ENCODE results near the gene MSH6.

DNA sequence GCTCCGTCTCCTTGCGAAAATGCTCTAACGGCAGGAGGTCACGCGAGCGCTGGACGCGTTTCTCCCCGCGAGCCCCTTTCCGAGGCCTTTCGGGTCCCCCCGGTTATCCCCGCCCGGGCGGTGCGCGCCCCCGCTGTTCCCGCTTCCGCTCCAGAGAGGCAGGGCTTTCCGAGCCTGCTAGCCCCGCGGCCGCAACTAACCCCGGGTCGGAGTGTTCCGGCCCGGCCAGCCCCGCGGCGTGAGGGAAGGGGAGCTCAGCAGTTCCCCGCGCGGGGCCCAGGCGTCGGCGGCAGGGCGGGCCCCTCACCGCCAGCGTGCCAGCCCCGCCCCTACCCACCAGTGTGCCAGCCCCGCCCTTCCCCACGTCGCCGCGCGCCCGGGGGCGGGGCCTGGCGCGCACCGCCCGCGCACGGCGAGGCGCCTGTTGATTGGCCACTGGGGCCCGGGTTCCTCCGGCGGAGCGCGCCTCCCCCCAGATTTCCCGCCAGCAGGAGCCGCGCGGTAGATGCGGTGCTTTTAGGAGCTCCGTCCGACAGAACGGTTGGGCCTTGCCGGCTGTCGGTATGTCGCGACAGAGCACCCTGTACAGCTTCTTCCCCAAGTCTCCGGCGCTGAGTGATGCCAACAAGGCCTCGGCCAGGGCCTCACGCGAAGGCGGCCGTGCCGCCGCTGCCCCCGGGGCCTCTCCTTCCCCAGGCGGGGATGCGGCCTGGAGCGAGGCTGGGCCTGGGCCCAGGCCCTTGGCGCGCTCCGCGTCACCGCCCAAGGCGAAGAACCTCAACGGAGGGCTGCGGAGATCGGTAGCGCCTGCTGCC, at the start of gene MSH6:
- TF ChIP-seq, protein P1, sequence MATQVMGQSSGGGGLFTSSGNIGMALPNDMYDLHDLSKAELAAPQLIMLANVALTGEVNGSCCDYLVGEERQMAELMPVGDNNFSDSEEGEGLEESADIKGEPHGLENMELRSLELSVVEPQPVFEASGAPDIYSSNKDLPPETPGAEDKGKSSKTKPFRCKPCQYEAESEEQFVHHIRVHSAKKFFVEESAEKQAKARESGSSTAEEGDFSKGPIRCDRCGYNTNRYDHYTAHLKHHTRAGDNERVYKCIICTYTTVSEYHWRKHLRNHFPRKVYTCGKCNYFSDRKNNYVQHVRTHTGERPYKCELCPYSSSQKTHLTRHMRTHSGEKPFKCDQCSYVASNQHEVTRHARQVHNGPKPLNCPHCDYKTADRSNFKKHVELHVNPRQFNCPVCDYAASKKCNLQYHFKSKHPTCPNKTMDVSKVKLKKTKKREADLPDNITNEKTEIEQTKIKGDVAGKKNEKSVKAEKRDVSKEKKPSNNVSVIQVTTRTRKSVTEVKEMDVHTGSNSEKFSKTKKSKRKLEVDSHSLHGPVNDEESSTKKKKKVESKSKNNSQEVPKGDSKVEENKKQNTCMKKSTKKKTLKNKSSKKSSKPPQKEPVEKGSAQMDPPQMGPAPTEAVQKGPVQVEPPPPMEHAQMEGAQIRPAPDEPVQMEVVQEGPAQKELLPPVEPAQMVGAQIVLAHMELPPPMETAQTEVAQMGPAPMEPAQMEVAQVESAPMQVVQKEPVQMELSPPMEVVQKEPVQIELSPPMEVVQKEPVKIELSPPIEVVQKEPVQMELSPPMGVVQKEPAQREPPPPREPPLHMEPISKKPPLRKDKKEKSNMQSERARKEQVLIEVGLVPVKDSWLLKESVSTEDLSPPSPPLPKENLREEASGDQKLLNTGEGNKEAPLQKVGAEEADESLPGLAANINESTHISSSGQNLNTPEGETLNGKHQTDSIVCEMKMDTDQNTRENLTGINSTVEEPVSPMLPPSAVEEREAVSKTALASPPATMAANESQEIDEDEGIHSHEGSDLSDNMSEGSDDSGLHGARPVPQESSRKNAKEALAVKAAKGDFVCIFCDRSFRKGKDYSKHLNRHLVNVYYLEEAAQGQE (IDR thresholded peaks at IDR 0.05; ENCODE audit: insufficient read depth in 1 of 2, low read depth in 2 of 2, low read length in 1 of 2), result no peak
- TF ChIP-seq, protein P2, sequence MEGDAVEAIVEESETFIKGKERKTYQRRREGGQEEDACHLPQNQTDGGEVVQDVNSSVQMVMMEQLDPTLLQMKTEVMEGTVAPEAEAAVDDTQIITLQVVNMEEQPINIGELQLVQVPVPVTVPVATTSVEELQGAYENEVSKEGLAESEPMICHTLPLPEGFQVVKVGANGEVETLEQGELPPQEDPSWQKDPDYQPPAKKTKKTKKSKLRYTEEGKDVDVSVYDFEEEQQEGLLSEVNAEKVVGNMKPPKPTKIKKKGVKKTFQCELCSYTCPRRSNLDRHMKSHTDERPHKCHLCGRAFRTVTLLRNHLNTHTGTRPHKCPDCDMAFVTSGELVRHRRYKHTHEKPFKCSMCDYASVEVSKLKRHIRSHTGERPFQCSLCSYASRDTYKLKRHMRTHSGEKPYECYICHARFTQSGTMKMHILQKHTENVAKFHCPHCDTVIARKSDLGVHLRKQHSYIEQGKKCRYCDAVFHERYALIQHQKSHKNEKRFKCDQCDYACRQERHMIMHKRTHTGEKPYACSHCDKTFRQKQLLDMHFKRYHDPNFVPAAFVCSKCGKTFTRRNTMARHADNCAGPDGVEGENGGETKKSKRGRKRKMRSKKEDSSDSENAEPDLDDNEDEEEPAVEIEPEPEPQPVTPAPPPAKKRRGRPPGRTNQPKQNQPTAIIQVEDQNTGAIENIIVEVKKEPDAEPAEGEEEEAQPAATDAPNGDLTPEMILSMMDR (IDR thresholded peaks at IDR 0.05), result no peak
- peak; percentile 74; the same call in 1 of the 2 replicates for TF ChIP-seq POLR2AphosphoS5 (IDR thresholded peaks at IDR 0.05; ENCODE audit: low read depth, low read length)
- TF ChIP-seq SIN3A (IDR thresholded peaks at IDR 0.05; ENCODE audit: borderline replicate concordance, insufficient read depth, low read depth, low read length), result 0 out of 2 replicates have a peak, but pooled peaks have one; percentile 70
